Kidney (tissue), 14 donors: Measurements from ENCODE around the gene RERE. TPM values are rescaled to one million over a fixed set of nuclear protein-coding genes. Genes with fewer than 3 reads are reported as not detected.
A peak's percentile ranks its signal among the peaks of the same experiment; 100 is the strongest.

Experiments used
- DNase-seq, 5 donors: peaks; one replicate each; pipeline ENCODE4 v3.0.0-alpha.2; 2013 to 2020
- FAIRE-seq: peaks from 2 replicates; lab custom pipeline; 2012; peaks lifted over from hg19 to GRCh38; lab: Jason Lieb, UNC
- H3K27ac ChIP-seq, 2 donors: one replicate each; pipeline ENCODE4 v1.7.0; 2013; ENCODE audit warnings: low read depth in 2 of 2, low read length in 2 of 2, inconsistent platforms in 1 of 2
- H3K27me3 ChIP-seq: one replicate; pipeline ENCODE4 v1.7.1; 2013; ENCODE audit warnings: low read length, inconsistent platforms; ENCODE audit not compliant: control insufficient read depth, insufficient read depth
- H3K36me3 ChIP-seq, 3 donors: one replicate each; pipeline versions ENCODE4 v1.7.0 to v1.7.1; 2013; ENCODE audit warnings: low read length in 3 of 3, control low read depth in 1 of 3, inconsistent platforms in 1 of 3; ENCODE audit not compliant: insufficient read depth in 3 of 3, control insufficient read depth in 2 of 3
- H3K4me1 ChIP-seq, 3 donors: one replicate each; pipeline versions ENCODE4 v1.7.0 to v1.7.1; 2013; ENCODE audit warnings: low read length in 3 of 3, inconsistent platforms in 1 of 3, low read depth in 1 of 3; ENCODE audit not compliant: control insufficient read depth in 2 of 3, insufficient read depth in 2 of 3
- H3K4me3 ChIP-seq, 3 donors: one replicate each; pipeline versions ENCODE4 v1.7.0 to v1.8.1; 2013; ENCODE audit warnings: low read length in 3 of 3, control low read depth in 1 of 3, inconsistent platforms in 1 of 3
- H3K9ac ChIP-seq, 3 donors: one replicate each; pipeline versions ENCODE4 v1.7.0 to v1.7.1; 2013; ENCODE audit warnings: low read length in 3 of 3, control low read depth in 1 of 3, inconsistent platforms in 1 of 3
- H3K9me3 ChIP-seq, 3 donors: one replicate each; pipeline versions ENCODE4 v1.7.0 to v1.7.1; 2013; ENCODE audit warnings: low read length in 3 of 3, control low read depth in 1 of 3, inconsistent platforms in 1 of 3; ENCODE audit not compliant: control insufficient read depth in 2 of 3, insufficient read depth in 1 of 3
- intact Hi-C: fragments of 100-400 bp; cut with DNase I; formaldehyde crosslinking; loops from one replicate; pipeline ENCODE4 v1.11.1; 2022
- polyA plus RNA-seq: library from polyadenylated mRNA; stranded (reverse); fragments of 350-450 nt; fragmentation: Illumina TruSeq; extraction: RNeasy Lipid Tissue Mini Kit (QIAGEN cat#74804); gene quantifications from one replicate; pipeline ENCODE4 v1.2.3, GENCODE V29; 2014; ENCODE audit warnings: low read depth, low replicate concordance; ENCODE audit not compliant: insufficient read depth
- total RNA-seq: library from RNA; stranded (reverse); fragmentation: NEBNext Ultra II Directional; extraction: Animal tissue kit (Norgen Biotek cat#: 25700); gene quantifications from one replicate; pipeline ENCODE4 v1.2.1, GENCODE V29; 2021
- TF ChIP-seq, protein P1 (sequence below): IDR thresholded peaks from 3 replicates; pipeline ENCODE4 v1.5.1; 2012; ENCODE audit warnings: mild to moderate bottlenecking, moderate library complexity, borderline replicate concordance; ENCODE audit not compliant: insufficient read depth; ENCODE audit errors: extremely low read depth
- donor health status: control.
- donor health status: control.
- donor health status: control.
- donor health status: control.
- donor health status: control.
- donor health status: DM: yes; HTN: yes; CAD: no.
- donor health status: Normal renal cell carcinoma (clear cell type).

RERE gene
- total and polyA plus RNA-seq, 2 donors from 2014 or later: 37.2 to 176 TPM

DNA sequence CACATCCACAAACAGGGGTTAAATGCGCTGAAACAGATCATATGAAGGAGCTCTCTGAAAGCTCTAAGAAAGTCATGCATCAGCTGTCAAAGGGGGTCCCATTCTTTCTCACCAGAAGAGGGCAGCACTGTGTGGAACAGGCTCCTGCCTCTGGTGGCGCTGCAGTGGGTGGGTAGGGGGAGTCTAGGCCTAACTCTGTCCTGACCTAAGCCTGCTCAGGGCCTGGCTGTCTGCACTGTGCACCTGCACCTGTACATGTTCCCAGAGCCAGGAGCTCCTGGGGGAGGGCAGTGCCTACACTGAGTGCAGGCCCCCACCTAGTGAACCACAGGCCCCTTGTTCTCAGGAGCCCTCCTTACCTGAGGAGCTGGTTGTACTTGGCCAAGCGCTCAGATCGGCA is 45.1 kb upstream of the RERE start:
- no peak overlapping the region for H3K4me3 ChIP-seq
- H3K27ac ChIP-seq: no peak overlapping the region
- no peak for FAIRE-seq
- peaks cover 4 to 18% (median 14%) of the 10 kb centered on the region in 3 donors for H3K4me1 ChIP-seq
- H3K36me3 ChIP-seq: peaks cover 7 to 64% (median 47%) of the 10 kb centered on the region in 3 donors
- TF ChIP-seq, protein P1, sequence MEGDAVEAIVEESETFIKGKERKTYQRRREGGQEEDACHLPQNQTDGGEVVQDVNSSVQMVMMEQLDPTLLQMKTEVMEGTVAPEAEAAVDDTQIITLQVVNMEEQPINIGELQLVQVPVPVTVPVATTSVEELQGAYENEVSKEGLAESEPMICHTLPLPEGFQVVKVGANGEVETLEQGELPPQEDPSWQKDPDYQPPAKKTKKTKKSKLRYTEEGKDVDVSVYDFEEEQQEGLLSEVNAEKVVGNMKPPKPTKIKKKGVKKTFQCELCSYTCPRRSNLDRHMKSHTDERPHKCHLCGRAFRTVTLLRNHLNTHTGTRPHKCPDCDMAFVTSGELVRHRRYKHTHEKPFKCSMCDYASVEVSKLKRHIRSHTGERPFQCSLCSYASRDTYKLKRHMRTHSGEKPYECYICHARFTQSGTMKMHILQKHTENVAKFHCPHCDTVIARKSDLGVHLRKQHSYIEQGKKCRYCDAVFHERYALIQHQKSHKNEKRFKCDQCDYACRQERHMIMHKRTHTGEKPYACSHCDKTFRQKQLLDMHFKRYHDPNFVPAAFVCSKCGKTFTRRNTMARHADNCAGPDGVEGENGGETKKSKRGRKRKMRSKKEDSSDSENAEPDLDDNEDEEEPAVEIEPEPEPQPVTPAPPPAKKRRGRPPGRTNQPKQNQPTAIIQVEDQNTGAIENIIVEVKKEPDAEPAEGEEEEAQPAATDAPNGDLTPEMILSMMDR: peak; percentile 44
- intact Hi-C loops: no loop called here
- no peak overlapping the region for H3K9ac ChIP-seq
- H3K27me3 ChIP-seq: no peaks in the 10 kb centered on the region
- DNase-seq: peak in 2 of 5 donors; percentile 37 to 47
- H3K9me3 ChIP-seq: no peaks in the 10 kb centered on the region

DNA sequence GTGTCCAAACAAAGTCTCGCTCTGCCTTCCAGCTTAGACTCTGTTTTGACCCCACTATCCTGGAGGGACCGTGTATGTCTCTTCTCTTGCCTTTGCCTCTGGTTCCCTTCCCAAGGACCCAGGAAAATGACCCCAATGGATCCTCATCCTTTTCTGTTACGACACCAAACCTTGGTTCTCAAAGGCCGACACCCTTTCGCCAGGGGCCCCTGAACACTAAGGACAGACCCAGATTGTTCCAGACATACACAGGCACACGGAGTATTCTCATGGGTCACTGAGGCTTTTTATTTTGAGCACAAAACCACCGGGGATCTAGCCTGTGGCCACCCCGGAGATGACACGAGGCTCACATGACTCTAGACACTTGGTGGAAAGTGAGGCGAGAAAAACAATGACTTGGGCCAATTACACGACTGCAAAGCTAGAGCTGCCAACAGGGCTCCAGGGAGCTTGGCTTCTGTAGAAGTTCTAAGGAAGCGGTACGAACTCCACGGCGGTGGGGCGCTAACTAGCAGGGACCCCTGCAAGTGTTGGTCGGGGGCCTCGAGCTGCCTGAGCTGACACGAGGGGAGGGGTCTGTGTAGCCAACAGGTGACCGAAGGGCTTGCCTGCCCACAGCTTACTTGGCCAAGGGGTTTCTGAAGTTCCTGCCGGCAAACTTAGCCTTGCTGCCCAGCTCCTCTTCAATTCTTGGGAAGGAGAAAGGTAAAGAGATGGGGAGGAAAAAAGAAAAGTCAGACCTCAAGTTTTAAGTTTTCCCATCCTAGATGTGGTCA is 43.5 kb upstream of the RERE start:
- Histone ChIP-seq H3K9me3 (no peaks in the 10 kb centered on the region), H3K4me1 (peaks cover 4 to 26% (median 14%) of the 10 kb centered on the region in 3 donors), H3K27ac (no peak overlapping the region), H3K27me3 (no peaks in the 10 kb centered on the region), H3K9ac (no peak overlapping the region), H3K36me3 (peaks cover 7 to 55% (median 41%) of the 10 kb centered on the region in 3 donors), H3K4me3 (no peak overlapping the region)
- intact Hi-C loops: no loop called here
- FAIRE-seq (no peak), DNase-seq (peak in 1 of 5 donors; percentile 78)
- TF ChIP-seq, protein P1: no peak

DNA sequence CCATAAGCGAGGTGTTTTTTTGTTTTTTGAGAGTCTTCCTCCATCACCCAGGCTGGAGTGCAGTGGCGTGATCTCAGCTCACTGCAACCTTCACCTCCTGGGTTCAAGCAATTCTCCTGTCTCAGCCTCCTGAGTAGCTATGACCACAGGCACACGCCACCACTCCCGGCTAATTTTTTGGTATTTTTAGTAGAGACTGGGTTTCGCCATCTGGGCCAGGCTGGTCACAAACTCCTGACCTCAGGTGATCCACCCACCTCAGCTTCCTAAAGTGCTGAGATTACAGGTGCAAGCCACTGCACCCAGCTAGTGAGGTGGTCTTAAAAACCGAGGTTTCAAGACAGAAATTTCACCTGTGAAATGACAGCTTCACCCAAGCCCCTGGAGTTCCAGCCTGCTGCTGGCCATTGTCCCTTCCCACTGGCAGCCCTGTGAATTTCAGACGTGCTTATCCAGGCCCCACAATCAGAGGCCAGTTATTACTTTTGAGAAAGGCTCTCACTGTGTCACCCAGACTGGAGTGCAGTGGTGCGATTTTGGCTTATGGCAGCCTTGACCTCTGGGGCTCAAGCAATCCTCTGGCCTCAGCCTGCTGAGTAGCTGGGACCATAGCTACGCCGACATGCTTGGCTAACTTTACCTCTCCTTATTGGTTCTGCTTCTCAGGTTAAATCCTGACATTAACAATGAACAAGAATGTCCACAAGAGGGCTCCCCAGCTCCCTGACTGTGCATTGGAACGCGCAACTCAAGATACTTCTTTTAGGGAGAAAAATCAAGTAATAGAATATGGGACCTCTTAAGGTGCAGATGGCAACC is 41.7 kb upstream of the RERE start:
- FAIRE-seq (peak; percentile 29), DNase-seq (peak in 4 of 5 donors; percentile 77 to 92 (median 84))
- intact Hi-C loops: no loop called here
- Histone ChIP-seq H3K4me1 (peaks cover 4 to 26% (median 14%) of the 10 kb centered on the region in 3 donors), H3K9me3 (no peaks in the 10 kb centered on the region), H3K27me3 (no peaks in the 10 kb centered on the region), H3K36me3 (peaks cover 0 to 40% (median 25%) of the 10 kb centered on the region in 3 donors), H3K27ac (peak overlapping the region in 1 of 2 donors; percentile 33), H3K4me3 (no peak overlapping the region), H3K9ac (no peak overlapping the region)
- TF ChIP-seq, protein P1: peak; percentile 62
